Stimulated activated CD8-positive, alpha-beta memory T cell treated with anti-CD3 and anti-CD28 coated beads, Interleukin-12 subunit alpha, Interleukin-12 subunit beta, amount 100 ng/mL, for 1 hour (primary cell): ENCODE measurements around the gene MPP4.

Experiments used
- DNase-seq: peaks from one replicate; pipeline ENCODE4 v3.0.0-alpha.2; 2020; ENCODE audit warnings: low read depth

MPP4 gene, protein sequence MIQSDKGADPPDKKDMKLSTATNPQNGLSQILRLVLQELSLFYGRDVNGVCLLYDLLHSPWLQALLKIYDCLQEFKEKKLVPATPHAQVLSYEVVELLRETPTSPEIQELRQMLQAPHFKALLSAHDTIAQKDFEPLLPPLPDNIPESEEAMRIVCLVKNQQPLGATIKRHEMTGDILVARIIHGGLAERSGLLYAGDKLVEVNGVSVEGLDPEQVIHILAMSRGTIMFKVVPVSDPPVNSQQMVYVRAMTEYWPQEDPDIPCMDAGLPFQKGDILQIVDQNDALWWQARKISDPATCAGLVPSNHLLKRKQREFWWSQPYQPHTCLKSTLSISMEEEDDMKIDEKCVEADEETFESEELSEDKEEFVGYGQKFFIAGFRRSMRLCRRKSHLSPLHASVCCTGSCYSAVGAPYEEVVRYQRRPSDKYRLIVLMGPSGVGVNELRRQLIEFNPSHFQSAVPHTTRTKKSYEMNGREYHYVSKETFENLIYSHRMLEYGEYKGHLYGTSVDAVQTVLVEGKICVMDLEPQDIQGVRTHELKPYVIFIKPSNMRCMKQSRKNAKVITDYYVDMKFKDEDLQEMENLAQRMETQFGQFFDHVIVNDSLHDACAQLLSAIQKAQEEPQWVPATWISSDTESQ

DNA sequence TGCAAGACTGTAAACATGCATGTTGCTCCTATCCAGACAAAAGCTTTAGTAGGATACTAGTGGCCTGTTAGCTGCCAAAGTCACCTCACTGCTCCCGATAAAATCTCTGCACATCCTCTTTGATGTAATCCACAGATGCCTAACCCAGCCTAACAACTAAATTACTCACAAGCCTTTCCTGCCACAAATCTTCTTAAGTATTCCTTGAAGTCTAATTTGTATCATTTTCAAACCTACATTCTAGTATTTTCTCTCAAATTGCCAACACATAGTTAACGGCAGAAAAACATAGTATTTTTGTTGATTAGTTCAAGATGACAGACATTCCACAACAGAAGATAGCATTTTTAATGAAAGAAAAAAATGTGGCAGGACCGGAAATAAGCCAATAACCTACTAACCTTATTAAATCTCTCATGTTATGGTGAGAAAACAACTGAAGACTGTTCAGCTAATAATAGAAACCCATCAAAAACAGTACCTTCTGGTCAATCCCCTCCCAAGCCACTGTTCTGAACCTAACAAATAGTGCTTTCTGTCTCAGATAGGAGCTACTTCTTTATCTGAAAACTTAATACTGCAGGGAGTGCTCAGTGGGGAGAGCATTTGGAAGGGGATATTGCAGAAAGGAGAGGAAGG, at the start of gene MPP4:
MPP4 (minus strand) TSS at position 57 of the 639 bp plus-strand sequence. CDS start 4,690 bp downstream, outside the sequence.
- DNase-seq = no peak

DNA sequence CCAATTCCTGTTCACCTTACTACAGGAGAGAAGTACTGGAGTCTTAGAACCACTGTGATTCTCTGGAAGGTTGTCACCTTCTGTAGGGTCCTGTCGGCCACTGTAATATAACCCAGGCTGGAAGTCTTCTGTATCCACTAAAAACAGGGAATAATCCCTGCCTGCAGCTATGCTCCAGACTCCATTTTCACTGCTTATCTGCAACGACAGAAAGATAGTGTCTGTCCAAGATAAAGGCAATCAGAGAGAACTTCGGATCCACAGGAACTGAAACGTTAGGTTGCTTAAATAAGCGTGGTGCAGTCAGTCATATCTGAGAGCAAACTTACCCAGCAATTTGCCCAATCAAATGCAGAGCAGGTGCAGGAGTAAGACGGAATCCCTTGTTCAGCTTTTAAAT, 48.1 kb upstream of the MPP4 start:
- DNase-seq = no peak

DNA sequence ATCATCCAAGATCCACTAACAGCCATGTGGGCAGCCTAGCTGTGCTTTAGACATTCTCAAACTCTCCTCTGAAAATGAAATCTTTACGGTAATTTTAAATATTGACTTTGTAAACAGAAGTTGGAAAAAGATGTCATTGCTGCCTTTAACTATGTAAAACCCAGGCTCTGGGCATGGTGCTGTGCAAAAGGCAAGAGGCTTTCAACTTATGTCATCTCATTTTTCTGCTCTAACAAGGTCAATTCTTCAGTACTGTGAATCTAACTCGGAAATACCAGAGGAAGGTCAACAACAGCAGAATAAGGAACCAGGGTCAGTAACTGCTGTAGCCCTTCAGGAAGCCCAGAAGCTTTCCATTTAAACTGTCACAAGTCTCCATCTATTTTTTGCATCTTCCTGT, 37.0 kb upstream of the MPP4 start:
- DNase-seq = no peak

DNA sequence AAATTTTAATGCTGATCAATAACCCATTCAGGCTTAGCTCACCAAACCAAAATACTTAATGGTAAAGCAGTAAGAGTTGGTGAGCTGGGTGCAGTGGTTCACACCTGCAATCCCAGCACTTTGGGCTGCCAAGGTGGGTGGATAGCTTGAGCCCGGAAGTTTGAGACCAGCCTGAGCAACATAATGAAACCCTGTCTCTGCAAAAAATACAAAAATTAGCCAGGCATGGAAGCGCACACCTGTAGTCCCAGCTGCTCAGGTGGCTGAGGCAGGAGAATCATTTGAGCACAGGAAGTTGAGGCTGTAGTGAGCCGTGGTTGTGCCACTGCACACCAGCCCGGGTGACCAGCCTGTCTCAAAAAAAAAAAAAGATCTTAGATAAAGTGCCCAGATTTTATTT, 35.7 kb upstream of the MPP4 start:
- DNase-seq = no peak

DNA sequence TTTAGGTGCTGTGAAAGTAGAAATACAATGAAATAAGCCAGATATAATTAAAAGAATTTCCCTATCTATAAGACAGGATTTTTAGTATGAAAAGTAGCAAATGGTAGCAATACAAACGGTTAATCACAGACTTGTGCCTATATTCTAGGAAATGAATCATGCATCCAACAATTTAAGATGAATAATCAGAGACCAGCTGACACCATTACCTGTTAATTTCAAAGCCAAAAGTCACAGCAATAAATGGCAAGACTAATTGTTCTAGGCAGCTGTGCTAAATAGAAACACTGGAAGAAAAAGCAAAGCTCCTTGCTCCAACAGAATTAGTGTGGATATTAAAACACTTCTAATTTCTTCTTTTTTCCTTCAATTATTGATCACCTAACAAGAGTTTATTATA, 35.1 kb upstream of the MPP4 start:
- DNase-seq = no peak

DNA sequence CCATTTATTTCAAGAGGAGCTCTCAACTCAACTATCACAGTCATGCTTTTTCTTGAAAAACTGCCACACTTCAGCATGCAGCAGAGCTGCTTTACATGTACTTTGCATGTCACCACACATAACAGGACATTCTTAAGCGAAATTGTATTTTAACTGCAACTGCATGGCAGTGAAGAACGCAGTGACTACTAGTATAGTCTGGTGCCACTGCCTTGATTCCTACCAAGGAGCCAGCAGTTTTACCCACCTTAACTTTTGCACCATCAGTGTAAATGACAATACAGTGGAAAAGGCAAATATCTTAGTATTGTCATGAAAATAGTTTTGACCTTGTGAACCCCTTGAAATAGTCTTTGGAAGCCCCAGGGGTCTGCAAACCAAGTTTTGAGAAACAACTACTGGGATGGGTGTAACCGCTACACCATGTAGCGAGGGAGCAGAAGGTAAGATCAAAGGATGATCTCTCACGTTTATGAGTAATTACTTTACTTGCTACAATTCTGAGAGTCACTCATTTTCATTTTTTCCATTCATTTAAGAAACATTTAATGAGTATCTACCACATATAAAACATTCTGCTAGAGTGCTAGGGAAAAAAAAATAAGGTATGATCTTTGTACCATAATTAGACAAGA, 32.3 kb upstream of the MPP4 start:
- no peak for DNase-seq

DNA sequence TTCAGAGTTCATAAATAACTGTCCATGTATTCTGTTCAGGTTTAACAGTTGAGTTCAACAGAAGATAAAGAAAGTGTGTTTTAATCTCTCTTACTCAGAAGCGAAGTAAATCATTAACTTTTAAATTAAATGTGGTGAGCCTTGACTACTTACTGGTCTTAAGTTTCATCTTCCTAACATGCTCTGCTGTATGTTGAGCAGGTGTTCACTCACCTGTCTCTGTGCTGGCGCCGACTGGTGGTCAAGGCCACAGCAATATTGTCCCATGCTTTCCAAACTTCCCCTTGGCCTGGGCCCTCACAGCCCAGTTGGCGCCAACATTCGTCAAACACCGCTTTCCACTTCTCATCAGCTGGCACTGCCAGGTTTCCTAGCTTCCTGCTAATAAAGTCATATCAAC, 17.0 kb upstream of the MPP4 start:
- no peak for DNase-seq

DNA sequence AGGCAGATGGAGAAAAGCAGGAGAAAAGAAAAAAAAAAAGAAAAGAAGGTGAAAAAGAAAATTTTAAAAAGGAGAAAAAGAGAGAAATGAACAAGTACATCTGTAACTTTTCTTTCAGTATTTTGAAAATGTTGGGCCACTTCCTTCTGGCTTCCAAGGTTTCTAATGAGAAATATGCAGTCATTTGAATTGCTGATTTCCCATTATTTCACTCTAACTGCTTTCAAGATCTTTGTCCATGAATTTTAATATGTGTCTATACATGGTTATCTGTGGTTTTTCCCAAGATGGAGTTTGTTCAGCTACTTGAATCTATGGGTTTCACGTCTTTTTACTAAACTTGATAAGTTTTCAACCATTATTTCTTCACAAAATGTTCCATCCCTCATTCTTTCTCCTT, 14.3 kb upstream of the MPP4 start:
- no peak for DNase-seq

DNA sequence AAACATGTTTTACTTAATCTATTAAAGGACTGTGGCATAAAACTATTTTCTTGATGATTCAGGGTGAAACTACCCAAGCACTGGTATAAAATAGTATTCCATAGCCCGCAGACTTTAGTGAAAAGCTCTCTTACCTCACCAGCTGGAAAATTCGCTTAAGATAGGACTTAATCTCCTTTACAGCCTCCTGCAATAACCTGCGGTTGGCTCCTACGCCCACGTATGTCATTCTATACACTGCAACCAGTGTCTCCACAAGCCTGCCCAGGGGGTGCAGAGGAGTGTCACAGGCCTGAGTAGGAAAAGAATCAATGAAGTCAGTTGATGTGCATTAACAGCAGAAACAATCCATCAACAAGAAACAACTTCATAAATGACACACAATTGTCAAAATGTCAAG, 11.3 kb upstream of the MPP4 start:
- DNase-seq = no peak

DNA sequence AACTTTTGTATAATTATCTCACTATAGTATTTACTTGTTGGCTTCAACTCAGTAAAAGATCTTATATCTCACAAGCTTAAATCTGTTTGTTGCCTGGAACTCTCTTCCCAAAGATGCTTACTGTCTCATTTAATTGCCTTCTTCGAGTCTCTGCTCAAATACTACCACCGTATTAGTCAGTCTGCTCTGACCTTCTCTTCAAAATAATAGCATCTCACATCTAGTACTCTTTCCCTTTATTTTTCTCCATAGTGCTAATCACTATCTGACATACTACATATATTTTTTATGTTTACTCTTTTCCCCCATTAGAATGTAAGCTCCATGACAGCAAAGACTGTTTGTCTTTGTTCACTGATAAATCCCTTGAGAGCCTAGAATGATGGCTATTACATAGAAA, 10.6 kb upstream of the MPP4 start:
- DNase-seq = no peak

DNA sequence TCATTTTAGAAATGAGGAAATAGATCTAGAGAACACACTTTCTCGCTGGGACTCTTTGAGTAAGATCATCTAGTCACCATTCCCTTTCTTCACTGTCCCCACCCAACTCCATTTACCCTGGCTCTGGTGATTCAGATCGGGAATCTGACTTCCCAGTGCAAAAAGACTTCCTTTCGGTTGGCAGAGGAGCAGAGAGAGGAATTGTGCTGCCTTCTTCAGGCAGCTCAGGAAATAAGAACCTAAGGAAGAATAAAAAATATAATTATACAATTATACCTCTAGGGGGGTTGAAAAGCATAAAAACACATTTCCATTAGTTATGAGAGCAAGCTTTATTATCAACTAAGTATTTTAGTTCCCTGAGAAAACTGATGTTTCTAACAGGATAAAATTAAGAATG, 9.3 kb upstream of the MPP4 start:
- no peak for DNase-seq

DNA sequence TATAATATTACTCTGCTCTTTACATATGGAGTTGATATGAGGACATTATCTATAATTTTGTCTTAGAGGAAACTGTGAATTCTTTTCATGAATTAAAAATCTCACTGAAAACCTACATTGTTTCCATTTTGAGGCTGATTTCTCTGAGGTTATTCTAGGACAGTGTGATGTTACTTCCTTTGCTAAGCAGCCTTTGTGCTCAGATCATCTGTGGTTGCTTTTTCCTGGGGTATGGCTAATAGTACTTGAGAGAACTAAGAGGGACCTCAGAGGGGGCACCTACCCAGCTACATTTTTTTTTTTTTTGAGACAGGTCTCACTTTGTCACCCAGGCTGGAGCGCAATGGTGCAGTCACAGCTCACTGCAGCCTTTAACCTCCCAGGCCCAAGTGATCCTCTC, 8.7 kb upstream of the MPP4 start:
- DNase-seq = no peak

DNA sequence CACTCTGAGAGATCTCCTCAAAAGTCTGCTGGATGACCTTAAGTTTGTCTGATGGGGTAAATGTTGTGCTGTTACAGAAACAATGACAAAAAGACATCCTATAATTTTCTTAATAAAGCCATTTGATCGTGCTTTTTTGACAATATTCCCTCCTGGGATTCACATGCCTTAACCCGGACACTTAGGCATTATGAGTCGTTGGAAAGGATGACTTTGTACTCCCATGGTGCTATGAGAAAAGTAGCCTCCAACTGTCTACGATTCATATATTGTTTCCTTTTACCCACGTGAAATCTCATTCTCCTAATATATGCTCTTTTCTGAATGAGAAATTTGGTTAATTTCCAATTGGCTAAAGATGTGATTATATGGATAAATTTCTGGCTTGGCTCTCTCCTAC, 6.1 kb upstream of the MPP4 start:
- DNase-seq = no peak

DNA sequence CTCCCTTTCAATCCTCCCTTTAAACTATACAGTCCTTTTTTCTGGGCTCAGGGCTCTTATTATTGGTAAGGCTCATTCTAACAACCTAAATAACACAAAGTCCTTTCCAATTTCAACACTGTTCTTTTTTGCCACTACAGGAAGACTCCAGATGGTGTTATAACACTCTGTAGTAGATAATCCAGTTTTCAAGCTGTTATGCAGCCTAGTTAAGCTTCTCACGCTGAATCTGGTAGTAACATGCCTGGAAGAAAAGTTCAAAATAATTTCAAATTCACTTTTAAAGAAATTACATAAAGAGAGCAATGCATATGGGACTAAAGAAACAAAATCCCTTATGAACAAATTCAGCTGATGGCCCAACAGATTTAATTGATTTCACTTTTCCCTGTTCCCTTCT, 3.2 kb upstream of the MPP4 start:
- no peak for DNase-seq

DNA sequence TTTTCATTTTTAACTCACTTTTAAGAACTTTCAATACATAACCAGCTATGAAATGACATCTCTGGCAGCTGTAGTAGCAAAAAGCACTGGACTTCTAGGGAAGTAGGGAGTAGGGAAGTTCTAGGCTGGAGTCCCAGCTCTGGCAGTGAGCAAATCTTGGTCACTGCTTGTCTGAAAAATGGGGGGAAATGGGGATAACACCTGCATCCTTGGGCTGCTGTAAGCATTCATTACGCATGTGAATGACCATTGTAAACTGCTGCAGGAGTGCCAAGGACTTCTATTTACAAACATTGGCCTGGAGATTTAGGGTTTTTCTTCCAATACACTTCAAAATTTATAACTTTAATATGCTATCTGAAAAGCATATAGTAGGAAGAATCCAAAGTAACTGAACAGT, 972 bp upstream of the MPP4 start:
- no peak for DNase-seq

DNA sequence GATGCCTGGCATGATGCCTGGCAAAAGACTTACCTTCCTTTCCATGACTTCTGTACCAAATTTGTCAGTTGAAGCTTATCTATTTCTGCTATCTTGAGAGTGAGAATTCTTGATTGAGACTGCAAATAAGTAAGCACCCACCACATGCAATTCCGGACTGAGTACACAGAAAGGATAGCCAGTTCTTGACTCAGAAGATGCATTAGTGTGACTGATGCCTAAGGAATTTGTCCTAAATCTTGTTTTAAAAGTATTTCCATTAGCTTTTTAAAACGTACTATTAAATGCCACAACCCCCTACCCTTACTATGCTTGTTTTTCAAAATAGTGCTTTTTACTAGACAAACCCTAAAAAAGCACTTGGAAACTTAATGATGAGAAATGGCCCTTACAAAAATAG, 545 bp downstream of the MPP4 start:
- DNase-seq = no peak

DNA sequence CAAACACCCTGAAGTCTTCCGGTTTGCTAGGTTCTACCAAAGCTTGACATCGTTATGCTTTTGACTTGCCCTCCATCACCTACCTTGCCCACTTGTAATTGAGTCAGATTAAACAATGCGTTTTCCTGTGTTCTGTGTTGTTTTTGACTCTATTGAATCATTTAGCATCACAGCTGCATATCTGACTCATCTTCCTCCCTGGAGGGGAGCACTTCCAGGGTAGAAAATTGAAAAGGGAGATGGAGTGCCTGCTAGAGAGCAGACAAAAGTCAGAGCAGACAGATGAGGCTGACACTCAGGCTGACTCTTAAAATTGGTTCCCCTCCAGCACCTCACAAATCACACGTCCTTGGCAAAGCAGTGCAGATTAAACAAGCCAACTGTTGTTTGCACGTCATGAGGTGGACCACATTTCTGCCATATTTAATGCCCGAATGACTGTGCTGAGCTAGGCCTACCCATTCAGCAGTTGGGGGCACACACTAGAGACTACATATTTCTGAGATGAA, 2.2 kb downstream of the MPP4 start:
- DNase-seq = no peak

DNA sequence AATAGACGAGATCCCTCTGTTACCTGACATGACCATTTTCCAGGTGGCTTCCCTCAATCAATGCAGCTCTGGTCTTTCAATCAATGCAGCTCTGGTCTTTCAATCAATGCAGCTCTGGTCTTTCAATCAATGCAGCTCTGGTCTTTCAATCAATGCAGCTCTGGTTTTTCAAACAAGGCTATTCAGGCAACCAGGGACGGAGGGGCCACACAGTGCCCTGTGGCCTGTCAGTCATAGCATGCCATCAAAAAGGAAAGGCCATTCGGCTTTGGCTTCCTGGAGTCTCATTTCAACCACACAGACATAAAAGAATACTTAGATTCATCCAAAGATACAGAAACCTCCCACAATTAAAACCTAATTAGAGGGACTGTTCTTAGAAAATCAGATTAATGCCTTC, 13.3 kb downstream of the MPP4 start:
- no peak for DNase-seq

DNA sequence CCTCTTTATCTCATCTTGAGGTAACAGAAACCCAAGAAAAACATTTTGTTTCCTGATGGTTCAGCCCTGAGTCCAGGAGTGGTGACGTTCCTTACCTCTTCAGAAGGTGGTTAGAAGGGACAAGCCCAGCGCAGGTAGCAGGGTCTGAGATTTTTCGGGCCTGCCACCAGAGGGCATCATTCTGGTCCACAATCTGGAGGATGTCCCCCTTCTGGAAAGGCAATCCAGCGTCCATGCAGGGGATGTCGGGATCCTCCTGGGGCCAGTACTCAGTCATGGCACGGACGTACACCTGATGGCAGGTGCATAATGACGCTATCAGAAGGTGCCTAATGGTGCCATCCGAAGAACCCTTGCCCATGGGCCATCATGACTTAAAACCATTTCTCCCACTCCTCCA, 17.7 kb downstream of the MPP4 start:
- DNase-seq = no peak

DNA sequence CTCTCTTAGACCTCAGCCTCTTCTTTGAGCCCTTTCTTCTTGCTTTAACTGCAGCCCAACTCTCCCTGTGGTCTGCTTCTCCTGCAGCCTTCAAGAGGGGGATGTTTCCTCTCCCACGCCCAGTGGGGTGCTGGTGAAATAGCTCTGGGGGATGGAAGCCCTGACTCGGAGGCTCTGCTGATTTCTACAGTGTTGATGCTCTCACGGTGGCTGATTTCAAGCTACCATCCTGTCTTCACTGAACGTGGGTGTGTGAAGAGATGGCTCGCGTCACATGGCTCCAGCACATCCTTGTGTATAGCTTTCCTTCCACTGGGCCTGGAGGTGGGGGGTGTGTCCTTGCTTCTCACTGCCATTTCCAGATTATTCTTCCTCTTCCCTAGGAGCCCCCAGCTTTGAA, 20.0 kb downstream of the MPP4 start:
- DNase-seq = no peak

DNA sequence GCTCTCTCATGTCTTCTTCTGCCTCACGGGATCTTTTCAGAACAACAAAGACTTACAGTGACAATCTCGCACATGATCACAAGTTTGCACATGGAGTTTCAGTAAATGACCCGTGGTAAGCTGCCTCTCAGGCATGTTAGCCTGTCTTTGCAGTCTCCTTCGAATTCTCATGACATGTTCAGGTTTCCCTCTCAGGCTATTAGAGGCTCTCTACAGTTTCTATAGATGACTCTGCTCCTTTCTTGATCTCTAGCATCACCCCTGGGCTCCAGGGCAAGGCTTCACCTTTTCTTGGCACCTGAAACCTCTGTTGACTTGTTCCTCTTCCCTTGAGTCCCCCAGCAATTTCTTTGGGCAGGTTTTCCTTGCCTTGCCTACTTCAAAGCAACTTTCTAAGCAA, 23.0 kb downstream of the MPP4 start:
- no peak for DNase-seq

DNA sequence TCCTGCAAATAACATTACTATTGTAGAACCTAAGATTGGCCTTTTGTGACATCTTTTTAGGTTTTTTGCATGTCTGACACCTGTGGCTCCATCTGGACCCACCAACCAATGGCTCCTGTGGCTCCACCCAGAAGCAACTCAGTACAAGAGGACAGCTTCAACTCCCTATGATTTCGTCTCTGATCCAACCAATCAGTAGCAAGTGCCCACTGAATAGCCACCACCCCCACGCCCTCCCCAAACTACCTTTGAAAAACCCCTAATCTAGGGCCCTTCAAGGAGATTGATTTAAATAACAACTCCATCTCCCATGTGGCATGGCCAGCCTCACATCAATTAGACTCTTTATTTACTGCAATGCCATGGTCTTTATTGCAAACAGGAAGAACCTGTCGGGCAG, 23.6 kb downstream of the MPP4 start:
- no peak for DNase-seq

DNA sequence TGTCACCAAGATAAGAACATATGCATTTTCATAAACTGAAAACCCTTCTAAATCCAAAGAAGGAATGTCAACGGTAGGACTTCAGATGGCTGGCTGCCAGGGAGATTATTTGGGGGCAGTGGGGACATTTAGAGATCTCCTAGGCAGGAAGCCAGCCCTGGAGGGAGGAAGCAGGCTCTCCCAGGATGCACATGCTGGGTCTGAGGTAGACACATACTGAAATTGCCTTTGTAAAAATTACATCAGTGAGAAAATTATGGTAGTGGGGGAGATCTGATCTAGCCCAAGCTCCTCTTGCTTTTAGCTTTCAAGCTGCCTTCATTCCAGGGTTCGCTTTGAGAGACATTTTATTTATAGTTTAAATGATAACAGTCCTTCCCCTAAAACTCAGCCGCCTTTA, 24.1 kb downstream of the MPP4 start:
- no peak for DNase-seq
